H9 (cell line): ENCODE measurements around the gene MB21D2. TPM values are rescaled to one million over a fixed set of nuclear protein-coding genes. Genes with fewer than 3 reads are reported as not detected.

ENCODE experiments used
- DNase-seq: peaks from one replicate; pipeline ENCODE4 v3.0.0-alpha.2; 2017
- H2AFZ ChIP-seq: one replicate; pipeline ENCODE4 v1.6.1; 2013; ENCODE audit warnings: mild to moderate bottlenecking, low read length, control low read depth, moderate library complexity
- H2AK5ac ChIP-seq: 2 replicates; pipeline ENCODE4 v1.6.1; 2013; ENCODE audit warnings: low read length, control low read depth, mixed read lengths; ENCODE audit not compliant: insufficient read length
- H2BK120ac ChIP-seq: one replicate; pipeline ENCODE4 v1.6.1; 2013; ENCODE audit warnings: low read depth, mild to moderate bottlenecking, low read length, control low read depth, inconsistent platforms; ENCODE audit not compliant: poor library complexity, severe bottlenecking
- H2BK12ac ChIP-seq: 2 replicates; pipeline ENCODE4 v1.6.1; 2013; ENCODE audit warnings: low read length, control low read depth, mixed read lengths, low read depth; ENCODE audit not compliant: insufficient read length
- H2BK15ac ChIP-seq: 2 replicates; pipeline ENCODE4 v1.6.1; 2013; ENCODE audit warnings: low read depth, low read length, control low read depth
- H2BK20ac ChIP-seq: one replicate; pipeline ENCODE4 v1.6.1; 2013; ENCODE audit warnings: low read depth, mild to moderate bottlenecking, low read length, control low read depth, inconsistent platforms; ENCODE audit not compliant: poor library complexity, severe bottlenecking
- H2BK5ac ChIP-seq: 2 replicates; pipeline ENCODE4 v1.6.1; 2013; ENCODE audit warnings: low read length, control low read depth, mixed read lengths; ENCODE audit not compliant: insufficient read length
- H3K14ac ChIP-seq: 2 replicates; pipeline ENCODE4 v1.6.1; 2013; ENCODE audit warnings: low read length, control low read depth; ENCODE audit not compliant: insufficient read depth
- H3K18ac ChIP-seq: 2 replicates; pipeline ENCODE4 v1.6.1; 2013; ENCODE audit warnings: low read depth, mild to moderate bottlenecking, mixed read lengths, low read length, control low read depth; ENCODE audit not compliant: insufficient read length
- H3K23ac ChIP-seq: 2 replicates; pipeline ENCODE4 v1.6.1; 2013; ENCODE audit warnings: low read length, control low read depth, mixed read lengths, low read depth; ENCODE audit not compliant: insufficient read length
- H3K23me2 ChIP-seq: 2 replicates; pipeline ENCODE4 v1.6.1; 2013; ENCODE audit warnings: low read depth, mild to moderate bottlenecking, mixed read lengths, low read length, control low read depth; ENCODE audit not compliant: insufficient read length, poor library complexity, severe bottlenecking
- H3K27ac ChIP-seq: 2 replicates; pipeline ENCODE4 v1.5.1; 2013; ENCODE audit warnings: low read length, control low read depth, mixed read lengths, low read depth; ENCODE audit not compliant: insufficient read length
- H3K27me3 ChIP-seq: 2 replicates; pipeline ENCODE4 v1.6.1; 2013; ENCODE audit warnings: low read length, control low read depth, inconsistent platforms; ENCODE audit not compliant: insufficient read depth
- H3K4ac ChIP-seq: 2 replicates; pipeline ENCODE4 v1.6.1; 2013; ENCODE audit warnings: low read depth, mild to moderate bottlenecking, control low read depth, inconsistent platforms, low read length, moderate library complexity
- H3K4me1 ChIP-seq: 2 replicates; pipeline ENCODE4 v1.6.1; 2013; ENCODE audit warnings: low read length, control low read depth, inconsistent platforms; ENCODE audit not compliant: insufficient read depth
- H3K4me2 ChIP-seq: 2 replicates; pipeline ENCODE4 v1.6.1; 2013; ENCODE audit warnings: low read length, control low read depth, mixed read lengths; ENCODE audit not compliant: insufficient read length, insufficient read depth
- H3K56ac ChIP-seq: 2 replicates; pipeline ENCODE4 v1.6.1; 2013; ENCODE audit warnings: low read depth, mild to moderate bottlenecking, mixed read lengths, low read length, control low read depth; ENCODE audit not compliant: insufficient read length
- H3K79me1 ChIP-seq: 2 replicates; pipeline ENCODE4 v1.6.1; 2013; ENCODE audit warnings: low read depth, mild to moderate bottlenecking, moderate library complexity, low read length, control low read depth, inconsistent platforms; ENCODE audit not compliant: insufficient read depth, poor library complexity, severe bottlenecking
- H3K79me2 ChIP-seq: 2 replicates; pipeline ENCODE4 v1.6.1; 2013; ENCODE audit warnings: low read length, control low read depth, inconsistent platforms; ENCODE audit not compliant: insufficient read depth
- H3K9ac ChIP-seq: 2 replicates; pipeline ENCODE4 v1.6.1; 2013; ENCODE audit warnings: low read length, control low read depth, mixed read lengths; ENCODE audit not compliant: insufficient read length; ENCODE audit errors: extremely low read depth
- H3K9me3 ChIP-seq: one replicate; pipeline ENCODE4 v1.6.1; 2013; ENCODE audit warnings: low read depth, low read length, inconsistent platforms; ENCODE audit not compliant: control insufficient read depth
- H3T11ph ChIP-seq: one replicate; pipeline ENCODE4 v1.6.1; 2013; ENCODE audit warnings: mild to moderate bottlenecking, low read length, control low read depth, inconsistent platforms
- H4K20me1 ChIP-seq: one replicate; pipeline ENCODE4 v1.6.1; 2013; ENCODE audit not compliant: control insufficient read depth, insufficient read length, insufficient read depth
- H4K5ac ChIP-seq: 2 replicates; pipeline ENCODE4 v1.6.1; 2013; ENCODE audit warnings: low read depth, mild to moderate bottlenecking, mixed read lengths, low read length, control low read depth; ENCODE audit not compliant: insufficient read length
- H4K8ac ChIP-seq: replicated peaks from 2 replicates; pipeline ENCODE4 v1.6.1; 2013; ENCODE audit warnings: low read length, control low read depth, mixed read lengths, low read depth; ENCODE audit not compliant: insufficient read length
- H4K91ac ChIP-seq: 2 replicates; pipeline ENCODE4 v1.6.1; 2013; ENCODE audit warnings: low read depth, mild to moderate bottlenecking, moderate library complexity, mixed read lengths, low read length, control low read depth; ENCODE audit not compliant: insufficient read length
- H3K27ac Mint-ChIP-seq, 3 experiments: 2 replicates in 2 of 3; 3 replicates in 1 of 3; pipeline ENCODE4 v1.8.0; 2020 to 2021; ENCODE audit warnings: mixed read lengths in 3 of 3, mild to moderate bottlenecking in 1 of 3, moderate library complexity in 1 of 3
- H3K27me3 Mint-ChIP-seq: 2 replicates; pipeline ENCODE4 v1.8.0; 2021; ENCODE audit warnings: low read depth, mild to moderate bottlenecking, moderate library complexity, mixed read lengths
- H3K36me3 Mint-ChIP-seq, 3 experiments: 2 replicates in 2 of 3; 3 replicates in 1 of 3; pipeline ENCODE4 v1.8.0; 2020 to 2021; ENCODE audit warnings: low read depth in 3 of 3, mixed read lengths in 3 of 3; ENCODE audit not compliant: insufficient read depth in 1 of 3
- H3K4me1 Mint-ChIP-seq, 2 experiments: 2 replicates each; pipeline ENCODE4 v1.8.0; 2020; ENCODE audit warnings: mixed read lengths in 2 of 2
- H3K4me3 Mint-ChIP-seq, 2 experiments: 2 replicates in 1 of 2; 3 replicates in 1 of 2; pipeline ENCODE4 v1.8.0; 2020 to 2021; ENCODE audit warnings: mild to moderate bottlenecking in 2 of 2, mixed read lengths in 2 of 2, moderate library complexity in 1 of 2
- H3K9me3 Mint-ChIP-seq, 2 experiments: 2 replicates in 1 of 2; 3 replicates in 1 of 2; pipeline ENCODE4 v1.8.0; 2020; ENCODE audit warnings: mild to moderate bottlenecking in 2 of 2, mixed read lengths in 2 of 2, moderate library complexity in 1 of 2
- WGBS: extraction: QIAGEN DNeasy Blood & Tissue Kit; methylation state at CpG from one replicate; pipeline ENCODE4 v1.1.7; 2013; ENCODE audit warnings: missing lambda C conversion rate, low lambda C conversion rate, mixed read lengths; ENCODE audit not compliant: insufficient read length; ENCODE audit errors: extremely low coverage; 5-methylcytosine and 5-hydroxymethylcytosine counted together
- total RNA-seq: library from RNA; stranded (reverse); gene quantifications from 2 replicates; pipeline ENCODE4 v1.2.1, GENCODE V29; 2021
- TF ChIP-seq, protein P1 (sequence below): fragments of 200-600 bp; sonication (generic); conservative IDR thresholded peaks from 3 replicates; pipeline ENCODE4 v1.8.0; 2021; ENCODE audit warnings: antibody characterized with exemption, mild to moderate bottlenecking

Gene MB21D2
- total RNA-seq, 1 experiment from 2014 or later, result 19.1 TPM

DNA sequence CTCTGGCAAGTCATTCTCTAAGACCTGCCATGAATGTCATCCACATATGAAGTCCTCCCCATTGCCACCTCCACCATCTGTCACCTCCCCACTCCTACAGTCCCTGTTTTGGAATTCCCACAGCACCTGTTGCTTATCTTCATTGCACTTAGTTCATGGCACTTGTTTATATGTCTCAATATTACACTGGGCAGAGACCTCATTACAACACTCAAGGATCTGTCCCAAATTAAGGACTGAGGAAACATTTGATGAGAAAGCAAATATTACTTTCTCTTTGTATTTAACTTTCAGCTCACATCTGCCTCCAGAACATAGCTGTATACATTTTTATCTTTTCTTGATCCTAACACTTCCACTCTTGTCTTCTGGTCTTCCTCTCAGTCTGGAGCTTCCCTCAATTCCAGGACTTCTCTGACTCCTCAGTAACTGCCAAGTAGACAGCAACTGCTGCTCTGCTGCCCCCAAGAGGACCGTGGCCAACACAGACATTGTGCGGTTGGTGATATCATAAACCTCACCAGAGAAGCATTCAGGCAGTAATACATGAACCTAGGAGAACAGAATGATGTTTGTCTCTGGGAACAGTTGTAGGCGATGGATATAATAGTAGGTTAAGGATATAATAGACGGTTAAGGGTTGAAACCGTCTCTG lies 145.3 kb downstream of the MB21D2 start:
- Histone ChIP-seq H2BK15ac (no peak overlapping the region), H3K18ac (no peak overlapping the region), H3K9ac (no peak overlapping the region), H3K14ac (no peak overlapping the region), H3K27ac (no peak overlapping the region), H3K4me1 (no peaks in the 10 kb centered on the region), H3K79me2 (no peaks in the 10 kb centered on the region), H2AK5ac (no peak overlapping the region), H4K5ac (no peak overlapping the region), H4K91ac (no peak overlapping the region), H3K23ac (no peak overlapping the region), H2BK12ac (no peak overlapping the region), H3K79me1 (no peaks in the 10 kb centered on the region), H4K20me1 (no peaks in the 10 kb centered on the region), H3K4me2 (no peak overlapping the region), H2BK20ac (no peak overlapping the region), H3K27me3 (no peaks in the 10 kb centered on the region), H2BK5ac (no peak overlapping the region), H3T11ph (no peak overlapping the region), H3K9me3 (no peaks in the 10 kb centered on the region), H3K23me2 (no peaks in the 10 kb centered on the region), H4K8ac (no peak overlapping the region), H2BK120ac (no peak overlapping the region), H3K4ac (no peak overlapping the region), H3K56ac (no peak overlapping the region), H2AFZ (no peak overlapping the region)
- peak overlapping the region in 1 of 3 experiments; percentile 60; a peak in 1 of 7 replicates for H3K27ac Mint-ChIP-seq
- DNase-seq, result peak; percentile 63
- peaks cover 18 to 29% (median 22%) of the 10 kb centered on the region in 3 experiments; a peak in 6 of 7 replicates for H3K36me3 Mint-ChIP-seq
- TF ChIP-seq, protein P1, sequence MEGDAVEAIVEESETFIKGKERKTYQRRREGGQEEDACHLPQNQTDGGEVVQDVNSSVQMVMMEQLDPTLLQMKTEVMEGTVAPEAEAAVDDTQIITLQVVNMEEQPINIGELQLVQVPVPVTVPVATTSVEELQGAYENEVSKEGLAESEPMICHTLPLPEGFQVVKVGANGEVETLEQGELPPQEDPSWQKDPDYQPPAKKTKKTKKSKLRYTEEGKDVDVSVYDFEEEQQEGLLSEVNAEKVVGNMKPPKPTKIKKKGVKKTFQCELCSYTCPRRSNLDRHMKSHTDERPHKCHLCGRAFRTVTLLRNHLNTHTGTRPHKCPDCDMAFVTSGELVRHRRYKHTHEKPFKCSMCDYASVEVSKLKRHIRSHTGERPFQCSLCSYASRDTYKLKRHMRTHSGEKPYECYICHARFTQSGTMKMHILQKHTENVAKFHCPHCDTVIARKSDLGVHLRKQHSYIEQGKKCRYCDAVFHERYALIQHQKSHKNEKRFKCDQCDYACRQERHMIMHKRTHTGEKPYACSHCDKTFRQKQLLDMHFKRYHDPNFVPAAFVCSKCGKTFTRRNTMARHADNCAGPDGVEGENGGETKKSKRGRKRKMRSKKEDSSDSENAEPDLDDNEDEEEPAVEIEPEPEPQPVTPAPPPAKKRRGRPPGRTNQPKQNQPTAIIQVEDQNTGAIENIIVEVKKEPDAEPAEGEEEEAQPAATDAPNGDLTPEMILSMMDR, result peak; percentile 82
- H3K4me3 Mint-ChIP-seq, result no peak overlapping the region
- no peaks in the 10 kb centered on the region for H3K27me3 Mint-ChIP-seq
- peaks cover 24 to 26% of the 10 kb centered on the region in 2 experiments for H3K9me3 Mint-ChIP-seq
- no peaks in the 10 kb centered on the region for H3K4me1 Mint-ChIP-seq
- no CpG with 5 or more reads among the region's 5 CpGs for WGBS
